ENCODE data around the gene PTPRM. TPM values are rescaled to one million over a fixed set of nuclear protein-coding genes. Genes with fewer than 3 reads are reported as not detected.

PTPRM gene
- total and polyA plus RNA-seq, 2 donors: 60.9 to 112 TPM

DNA sequence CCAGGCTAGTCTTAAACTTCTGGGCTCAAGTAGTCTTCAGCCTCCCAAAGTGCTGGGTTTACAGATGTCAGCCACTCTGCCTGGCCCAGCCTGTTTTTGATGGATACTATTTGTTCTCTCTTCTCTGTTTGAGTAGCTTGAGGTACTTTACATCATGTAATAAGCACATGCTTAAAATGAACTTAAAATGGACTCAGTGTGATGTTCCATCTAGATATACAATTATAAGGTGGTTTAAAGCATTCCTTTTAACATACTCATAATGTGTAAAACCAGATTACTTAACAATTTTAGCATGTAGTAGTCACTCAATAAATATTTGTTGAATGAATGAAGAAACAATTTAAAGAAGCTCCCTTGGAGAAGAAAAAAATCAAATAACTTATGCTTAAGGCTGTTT, 9.6 kb downstream of the PTPRM start:
- Histone ChIP-seq H3K36me3 (ENCODE audit: insufficient read depth) (no peaks in the 10 kb centered on the region), H3K27ac (ENCODE audit: low read depth) (no peak overlapping the region), H3K4me1 (ENCODE audit: insufficient read depth) (no peaks in the 10 kb centered on the region), H3K4me3 (ENCODE audit: low read depth, low read length) (no peak overlapping the region)
- no peak for DNase-seq (ENCODE audit: extremely low spot score)

DNA sequence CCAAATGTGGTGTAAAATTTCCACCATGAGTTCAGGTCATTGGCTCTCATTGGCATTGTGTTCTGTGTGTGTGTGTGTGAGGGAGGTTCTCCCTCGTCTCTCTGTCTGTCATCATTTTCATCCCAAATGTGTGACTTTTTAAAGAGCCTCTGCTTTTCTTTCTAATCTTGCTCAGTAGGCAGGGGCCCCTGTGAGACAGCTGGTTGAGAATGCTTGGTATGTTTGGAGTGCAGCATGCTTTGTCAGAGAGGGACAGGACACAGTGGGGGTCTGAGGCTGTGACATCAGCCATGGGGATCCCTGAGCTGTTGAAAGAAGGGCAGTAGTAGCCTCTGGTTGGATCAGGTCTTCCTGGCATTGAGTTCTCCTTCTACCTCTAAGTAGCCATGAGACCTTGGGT, 10.6 kb downstream of the PTPRM start:
- Histone ChIP-seq H3K4me3 (ENCODE audit: low read depth, low read length) (no peak overlapping the region), H3K27ac (ENCODE audit: low read depth) (no peak overlapping the region), H3K4me1 (ENCODE audit: insufficient read depth) (no peaks in the 10 kb centered on the region), H3K36me3 (ENCODE audit: insufficient read depth) (no peaks in the 10 kb centered on the region)
- WGBS: 54% methylated on average over 1 of the region's 1 CpG
- DNase-seq (ENCODE audit: extremely low spot score): no peak

DNA sequence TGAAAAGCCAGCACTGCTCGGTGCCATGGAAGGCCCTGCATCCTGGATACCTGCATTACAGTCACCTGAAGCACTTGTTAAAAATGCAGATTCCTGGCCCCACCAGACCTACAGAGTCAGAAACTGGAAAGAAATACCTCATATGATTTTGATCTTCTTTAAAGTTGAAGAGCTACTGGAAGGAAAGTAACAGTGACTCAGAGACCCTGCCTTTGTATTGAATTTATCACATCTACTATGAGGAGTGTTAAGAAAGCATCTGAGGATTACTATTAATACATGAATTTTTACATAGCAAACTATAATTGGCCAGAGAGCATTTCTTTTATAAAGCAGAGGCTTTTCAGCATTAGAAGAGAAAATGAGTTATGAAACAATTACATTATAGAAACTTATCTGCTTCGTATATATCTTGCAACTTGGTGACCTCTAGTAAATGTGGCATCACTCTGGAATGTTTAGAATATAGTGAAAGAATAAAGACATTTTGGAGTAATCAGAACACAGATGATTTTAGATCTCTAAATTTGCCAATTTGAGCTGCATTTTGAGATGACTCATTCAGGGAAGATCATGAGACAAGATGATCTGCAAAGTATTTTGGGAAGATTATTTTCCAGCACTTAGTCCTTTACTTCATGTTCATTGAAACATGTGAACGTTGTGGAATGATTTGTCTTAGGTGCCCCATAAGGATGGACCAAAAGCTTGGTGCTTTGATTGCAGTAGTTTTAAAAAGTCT, 12.2 kb downstream of the PTPRM start:
- no peaks in the 10 kb centered on the region for H3K4me1 ChIP-seq (ENCODE audit: insufficient read depth)
- DNase-seq (ENCODE audit: extremely low spot score): no peak
- no peak overlapping the region for H3K27ac ChIP-seq (ENCODE audit: low read depth)
- H3K4me3 ChIP-seq (ENCODE audit: low read depth, low read length): no peak overlapping the region
- no peaks in the 10 kb centered on the region for H3K36me3 ChIP-seq (ENCODE audit: insufficient read depth)
- 78% methylated on average over 3 of the region's 3 CpGs for WGBS

DNA sequence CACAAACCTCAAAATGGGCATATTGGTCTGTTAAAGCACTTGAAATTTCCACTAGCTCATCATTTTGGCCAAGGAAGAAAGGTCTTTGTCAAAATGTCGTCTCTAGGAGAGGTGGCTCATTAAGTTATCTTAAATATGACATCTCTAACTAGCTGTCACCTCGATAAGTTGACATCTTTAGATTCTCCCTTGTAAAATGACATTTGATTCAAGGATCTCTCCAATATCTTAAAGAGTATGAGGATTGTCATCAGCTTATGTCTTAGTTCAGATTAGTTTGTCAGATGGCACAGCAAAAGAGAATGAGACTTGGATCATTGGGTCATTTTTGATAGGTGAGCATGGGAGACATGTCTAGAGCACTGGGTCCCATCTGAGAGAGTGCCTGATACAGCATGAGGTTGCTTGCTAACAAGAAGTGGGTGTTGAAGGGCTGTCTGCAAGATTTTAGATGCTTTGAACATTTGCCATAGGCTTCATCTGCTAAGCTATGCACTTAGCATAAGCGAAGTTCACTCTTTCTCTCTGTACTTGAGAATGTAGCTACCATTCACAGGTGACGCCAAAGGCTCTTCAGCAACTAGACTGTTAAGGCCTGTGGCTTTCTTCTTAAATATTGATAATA, 12.9 kb downstream of the PTPRM start:
- 92% methylated on average over 4 of the region's 4 CpGs for WGBS
- Histone ChIP-seq H3K27ac (ENCODE audit: low read depth) (no peak overlapping the region), H3K4me1 (ENCODE audit: insufficient read depth) (no peaks in the 10 kb centered on the region), H3K36me3 (ENCODE audit: insufficient read depth) (no peaks in the 10 kb centered on the region), H3K4me3 (ENCODE audit: low read depth, low read length) (no peak overlapping the region)
- no peak for DNase-seq (ENCODE audit: extremely low spot score)

DNA sequence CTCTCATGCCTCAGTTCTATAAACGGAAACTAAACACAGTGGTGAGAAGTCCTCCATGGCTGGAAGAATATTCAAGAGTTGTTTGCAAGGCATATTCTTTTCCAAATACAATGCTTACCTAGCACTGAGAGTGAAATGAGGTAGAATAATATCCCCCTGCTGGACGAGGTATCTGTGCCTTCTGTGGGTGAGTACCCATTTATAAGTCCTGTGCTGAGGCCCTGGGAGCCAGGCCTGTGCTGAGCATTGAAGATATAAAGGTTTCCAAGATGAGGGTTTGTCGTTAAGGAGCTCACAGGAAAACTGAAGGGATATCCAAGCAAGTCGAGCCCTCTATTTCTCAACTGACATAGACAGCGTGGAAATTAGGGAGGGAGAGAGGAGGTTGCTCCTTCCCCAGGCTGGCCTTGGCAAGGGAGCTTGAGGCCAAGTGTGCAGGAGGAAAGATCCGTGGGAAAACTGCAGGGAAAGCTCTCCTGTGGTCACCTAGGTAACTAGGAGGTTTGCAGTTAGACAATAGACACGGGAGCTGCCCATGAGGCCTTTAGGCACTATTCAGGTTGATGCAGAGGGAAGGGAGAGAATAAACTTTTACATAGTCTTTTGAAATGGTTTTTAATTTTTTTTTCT, 17.6 kb downstream of the PTPRM start:
- WGBS: 67% methylated on average over 7 of the region's 7 CpGs
- Histone ChIP-seq H3K4me1 (ENCODE audit: insufficient read depth) (no peaks in the 10 kb centered on the region), H3K36me3 (ENCODE audit: insufficient read depth) (no peaks in the 10 kb centered on the region), H3K4me3 (ENCODE audit: low read depth, low read length) (no peak overlapping the region), H3K27ac (ENCODE audit: low read depth) (no peak overlapping the region)
- DNase-seq (ENCODE audit: extremely low spot score): no peak

DNA sequence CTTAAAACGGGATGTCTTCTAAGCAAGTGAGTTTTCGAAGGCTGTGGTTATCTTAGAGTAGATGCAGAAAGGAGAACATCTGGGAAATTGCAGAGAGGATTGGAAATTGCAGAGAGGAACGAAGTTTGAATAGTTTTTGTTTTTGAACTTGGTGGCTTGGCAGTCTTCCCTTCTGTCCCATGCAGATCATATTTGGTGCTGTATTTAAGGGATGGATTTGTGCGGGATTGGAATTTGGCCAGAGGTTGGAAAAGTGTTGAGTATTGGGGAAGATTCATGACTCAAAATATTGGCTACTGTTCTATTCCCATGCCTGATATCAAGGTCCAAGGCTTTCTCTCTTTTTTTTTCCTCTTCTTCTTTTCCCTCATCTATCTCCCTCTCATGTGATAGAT, 18.2 kb downstream of the PTPRM start:
- no peaks in the 10 kb centered on the region for H3K4me1 ChIP-seq (ENCODE audit: insufficient read depth)
- DNase-seq (ENCODE audit: extremely low spot score): no peak
- no peak overlapping the region for H3K27ac ChIP-seq (ENCODE audit: low read depth)
- 48% methylated on average over 4 of the region's 4 CpGs for WGBS
- H3K36me3 ChIP-seq (ENCODE audit: insufficient read depth): no peaks in the 10 kb centered on the region
- H3K4me3 ChIP-seq (ENCODE audit: low read depth, low read length): no peak overlapping the region

DNA sequence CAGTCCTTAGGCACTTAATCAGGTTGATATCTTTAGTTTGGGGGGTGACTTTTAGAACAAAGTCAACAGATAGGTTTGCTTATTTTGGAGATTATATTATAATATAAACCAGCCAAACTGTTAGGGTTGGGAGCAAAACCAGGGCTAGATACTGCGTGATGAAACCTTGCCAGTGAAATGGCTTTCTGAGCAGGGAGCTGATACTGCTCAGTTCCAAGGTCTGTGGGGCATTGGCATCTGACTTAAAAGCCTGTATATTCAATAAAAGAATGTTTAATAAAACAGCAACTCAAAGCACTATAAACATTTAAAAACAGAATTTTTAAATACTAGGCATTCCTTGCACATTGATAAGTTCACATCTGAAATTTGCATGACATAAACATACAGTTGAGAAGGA, 19.3 kb downstream of the PTPRM start:
- Histone ChIP-seq H3K4me1 (ENCODE audit: insufficient read depth) (no peaks in the 10 kb centered on the region), H3K36me3 (ENCODE audit: insufficient read depth) (no peaks in the 10 kb centered on the region), H3K4me3 (ENCODE audit: low read depth, low read length) (no peak overlapping the region), H3K27ac (ENCODE audit: low read depth) (no peak overlapping the region)
- 84% methylated on average over 1 of the region's 1 CpG for WGBS
- no peak for DNase-seq (ENCODE audit: extremely low spot score)

DNA sequence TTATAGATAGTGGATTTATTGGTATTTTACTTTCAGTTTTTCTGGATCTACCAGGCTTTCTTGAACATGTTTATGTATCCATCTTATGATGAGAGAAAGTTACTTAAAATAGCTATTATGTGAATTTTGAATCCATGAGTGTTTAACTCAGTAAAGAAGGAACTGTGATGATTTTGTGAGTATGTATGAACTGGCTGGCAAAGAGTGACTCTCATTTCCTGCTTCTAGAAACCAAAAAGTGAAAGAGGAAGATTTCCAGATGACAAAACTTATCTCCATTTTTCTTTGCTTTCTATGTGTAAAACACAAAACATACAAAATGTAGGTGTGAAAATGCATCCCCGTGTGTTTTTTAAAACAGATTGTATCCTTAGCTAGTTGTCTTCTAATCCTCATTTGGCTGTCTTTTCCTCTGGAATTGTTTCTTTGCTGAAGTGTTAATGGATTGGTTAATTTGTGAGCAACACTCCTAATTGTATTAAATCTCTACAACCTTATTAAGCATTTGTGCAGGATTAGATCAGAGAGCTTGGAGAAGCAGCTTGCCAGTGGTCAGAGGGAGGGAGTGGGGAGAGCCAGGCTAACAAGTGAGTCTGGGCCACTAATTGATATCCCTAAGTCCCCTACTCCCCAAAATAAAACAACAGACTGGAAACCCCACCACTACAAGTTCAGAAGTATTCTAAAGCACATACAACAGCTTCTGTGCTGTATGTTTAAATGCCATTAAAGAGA, 23.9 kb downstream of the PTPRM start:
- 69% methylated on average over 1 of the region's 1 CpG for WGBS
- Histone ChIP-seq H3K36me3 (ENCODE audit: insufficient read depth) (no peaks in the 10 kb centered on the region), H3K4me3 (ENCODE audit: low read depth, low read length) (no peak overlapping the region), H3K27ac (ENCODE audit: low read depth) (no peak overlapping the region), H3K4me1 (ENCODE audit: insufficient read depth) (peaks cover 1% of the 10 kb centered on the region)
- DNase-seq (ENCODE audit: extremely low spot score): no peak

DNA sequence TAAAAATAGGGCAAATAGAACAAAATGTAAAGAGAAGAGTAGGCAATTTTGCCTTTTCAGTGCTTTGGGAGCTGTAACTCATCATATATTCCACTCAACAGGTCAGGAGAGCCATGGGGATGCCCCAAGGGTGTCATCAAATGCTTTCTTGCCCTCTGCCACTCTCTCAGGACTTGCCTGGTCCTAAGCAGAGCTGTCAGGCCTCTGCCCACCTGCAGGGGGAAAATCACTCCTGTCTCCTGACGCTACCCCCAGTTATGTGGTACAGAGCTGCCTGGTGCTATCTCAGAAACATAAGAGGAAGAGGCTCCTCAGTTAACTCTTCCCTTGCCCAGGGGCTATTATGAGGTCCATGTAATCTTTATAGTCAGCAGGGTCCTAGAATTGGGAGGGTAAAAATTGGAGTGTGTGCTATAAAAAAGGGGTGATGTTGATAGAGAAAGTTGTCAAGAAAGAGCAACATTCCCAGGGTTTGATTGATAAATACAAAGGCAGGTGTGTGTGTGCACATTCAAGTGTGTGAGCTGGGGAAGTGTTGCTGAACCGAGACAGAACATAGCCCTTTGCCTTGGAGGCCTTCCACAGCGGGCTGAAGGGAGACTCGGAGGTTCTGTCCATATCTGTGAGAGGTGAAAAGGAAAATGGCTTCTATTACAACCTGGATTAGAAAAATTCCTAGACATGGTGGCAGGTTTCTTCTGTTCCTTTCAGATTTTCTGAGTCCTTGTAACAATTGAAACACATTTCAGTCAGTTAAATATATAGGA, 25.4 kb downstream of the PTPRM start:
- no peak for DNase-seq (ENCODE audit: extremely low spot score)
- Histone ChIP-seq H3K4me3 (ENCODE audit: low read depth, low read length) (no peak overlapping the region), H3K27ac (ENCODE audit: low read depth) (no peak overlapping the region), H3K36me3 (ENCODE audit: insufficient read depth) (no peaks in the 10 kb centered on the region), H3K4me1 (ENCODE audit: insufficient read depth) (peaks cover 1% of the 10 kb centered on the region)
- WGBS: 79% methylated on average over 4 of the region's 4 CpGs

DNA sequence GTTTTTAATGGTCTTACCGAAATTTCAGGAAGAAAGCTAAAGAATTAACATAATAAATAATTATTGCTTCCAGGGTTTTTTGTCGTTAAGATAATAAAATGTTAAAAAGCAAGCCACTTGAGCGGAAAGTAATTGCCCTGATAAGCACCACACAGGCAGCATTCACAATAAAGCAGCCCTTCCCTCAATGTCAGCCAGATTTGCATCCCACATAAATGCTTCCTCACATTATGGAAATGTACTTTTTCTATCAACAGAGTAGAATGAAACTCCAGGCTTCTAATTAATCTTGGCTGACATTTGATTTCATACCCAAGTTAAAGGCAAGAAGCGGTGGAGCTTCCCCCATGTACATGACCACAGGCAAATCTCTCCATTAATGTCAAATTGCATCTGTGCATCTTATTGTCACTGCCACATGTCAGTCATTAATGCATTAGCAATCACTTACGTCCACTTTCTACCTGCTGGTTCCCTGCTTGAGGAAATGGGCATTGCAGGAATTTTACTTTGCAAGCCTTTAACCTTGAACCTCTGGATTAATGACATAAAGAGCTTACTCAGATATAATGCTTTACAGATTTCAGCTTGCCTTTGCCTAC, 26.2 kb downstream of the PTPRM start:
- no peak for DNase-seq (ENCODE audit: extremely low spot score)
- peaks cover 1% of the 10 kb centered on the region for H3K4me1 ChIP-seq (ENCODE audit: insufficient read depth)
- H3K27ac ChIP-seq (ENCODE audit: low read depth): no peak overlapping the region
- 87% methylated on average over 5 of the region's 5 CpGs for WGBS
- no peaks in the 10 kb centered on the region for H3K36me3 ChIP-seq (ENCODE audit: insufficient read depth)
- no peak overlapping the region for H3K4me3 ChIP-seq (ENCODE audit: low read depth, low read length)

DNA sequence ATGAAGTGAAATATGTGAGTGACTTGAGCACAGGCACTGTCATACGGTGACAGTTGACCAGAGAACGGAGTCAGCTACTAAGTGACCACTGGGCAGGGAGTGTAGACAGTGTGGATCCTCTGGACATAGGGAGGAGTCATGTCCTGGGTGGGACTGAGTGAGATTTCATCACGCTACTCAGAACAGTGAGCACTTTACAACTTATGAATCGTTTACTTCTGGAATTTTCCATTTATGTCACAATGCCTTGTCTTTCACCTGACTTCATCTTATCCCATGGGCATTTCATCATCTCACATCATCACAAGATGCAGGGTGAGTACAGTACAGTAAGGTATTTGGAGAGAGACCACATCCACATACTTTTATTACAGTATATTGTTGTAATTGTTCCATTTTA, 29.0 kb downstream of the PTPRM start:
- DNase-seq (ENCODE audit: extremely low spot score): no peak
- 90% methylated on average over 4 of the region's 4 CpGs for WGBS
- H3K4me1 ChIP-seq (ENCODE audit: insufficient read depth): peaks cover 1% of the 10 kb centered on the region

DNA sequence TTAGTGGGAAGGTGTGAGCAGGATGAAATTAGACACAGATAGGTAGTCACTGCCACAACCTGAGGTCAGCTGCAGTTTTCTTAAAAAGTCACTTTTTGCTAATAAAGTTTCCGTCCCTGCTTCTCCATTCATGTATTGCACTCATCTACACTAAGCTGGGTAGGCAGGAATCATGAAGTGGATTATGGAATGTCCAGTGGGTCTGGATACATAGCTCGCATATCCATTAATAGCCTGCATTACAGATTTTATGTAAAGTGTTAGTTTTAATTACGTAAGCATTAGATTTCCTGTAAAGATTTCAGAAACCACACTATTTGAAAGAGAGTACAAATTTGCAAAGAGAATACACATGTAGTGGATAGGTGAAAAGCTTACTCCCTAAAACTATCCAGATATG, 30.4 kb downstream of the PTPRM start:
- H3K4me3 ChIP-seq (ENCODE audit: low read depth, low read length): no peak overlapping the region
- no peak for DNase-seq (ENCODE audit: extremely low spot score)
- WGBS: 85% methylated on average over 3 of the region's 3 CpGs
- no peaks in the 10 kb centered on the region for H3K36me3 ChIP-seq (ENCODE audit: insufficient read depth)
- no peak overlapping the region for H3K27ac ChIP-seq (ENCODE audit: low read depth)
- peaks cover 1% of the 10 kb centered on the region for H3K4me1 ChIP-seq (ENCODE audit: insufficient read depth)

More for the DNA sequence above, 29.0 kb downstream of the PTPRM start:
- Histone ChIP-seq H3K27ac (ENCODE audit: low read depth) (no peak overlapping the region), H3K4me3 (ENCODE audit: low read depth, low read length) (no peak overlapping the region), H3K36me3 (ENCODE audit: insufficient read depth) (no peaks in the 10 kb centered on the region)

All from urinary bladder (tissue), 4 donors.